GM21447 (cell line): Measurements from ENCODE around the gene KRTAP10-10.
"Not testable (repeated sequence)": the region's sequence is repeated elsewhere in the genome, so short reads cannot be mapped to it uniquely, and the experiment has no call there.

ENCODE experiments used
- ATAC-seq: cut with Tn5 transposase; IDR thresholded peaks from one replicate; pipeline ENCODE4 v1.9.1; 2021; ENCODE audit not compliant: unreplicated experiment

KRTAP10-10 gene

GRCh38 chr21:44681152-44681551, 44.0 kb downstream of the KRTAP10-10 start:
- no peak for ATAC-seq

- no peak for ATAC-seq
Observed at GRCh38 chr21:44681861-44682579, 44.9 kb downstream of the KRTAP10-10 start, which contains the start of gene KRTAP12-1. Gene KRTAP12-1, minus strand, starts transcription at chr21:44682163. Its CDS starts 40 bp downstream, at chr21:44682123.

- no peak for ATAC-seq
Observed at GRCh38 chr21:44682580-44683151, 45.5 kb downstream of the KRTAP10-10 start.

- no peak for ATAC-seq
Observed at GRCh38 chr21:44684077-44684476, 46.9 kb downstream of the KRTAP10-10 start.

- no peak for ATAC-seq
Observed at GRCh38 chr21:44684483-44684882, 47.3 kb downstream of the KRTAP10-10 start.

- ATAC-seq = not testable (repeated sequence)
Observed at GRCh38 chr21:44685050-44685449, 47.9 kb downstream of the KRTAP10-10 start.

- no peak for ATAC-seq
Observed at GRCh38 chr21:44686000-44686781, 49.0 kb downstream of the KRTAP10-10 start.

- no peak for ATAC-seq
Observed at GRCh38 chr21:44686843-44687561, 49.8 kb downstream of the KRTAP10-10 start.

GRCh38 chr21:44687671-44688070, 50.5 kb downstream of the KRTAP10-10 start:
- no peak for ATAC-seq
